HG03575 (cell line): ENCODE data around the gene CCDC141.

Experiments used
- ATAC-seq: cut with Tn5 transposase; IDR thresholded peaks from one replicate; pipeline ENCODE4 v1.9.1; 2021; ENCODE audit not compliant: unreplicated experiment, insufficient number of reproducible peaks, low FRiP score; ENCODE audit errors: extremely low read depth

The CCDC141 gene

DNA sequence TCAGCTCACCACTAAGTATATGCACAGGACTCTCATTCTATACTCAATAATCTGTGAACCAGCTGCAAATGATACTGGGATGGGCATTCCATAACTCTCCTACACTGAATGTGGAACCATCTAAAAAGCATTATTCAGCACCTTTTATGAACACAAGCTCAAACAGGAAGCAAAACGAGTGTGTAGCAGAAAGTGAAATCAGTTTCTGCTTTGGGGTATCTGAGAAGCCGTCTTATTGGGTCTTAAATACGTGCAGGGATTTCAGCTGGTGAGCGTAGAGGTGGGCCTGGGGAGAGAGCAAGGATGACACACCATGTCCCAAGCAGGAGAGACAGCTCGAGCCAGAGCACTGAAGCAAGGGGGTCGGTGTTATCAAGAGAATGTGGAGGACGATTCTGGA, 122.8 kb downstream of the CCDC141 start:
- ATAC-seq, result no peak

DNA sequence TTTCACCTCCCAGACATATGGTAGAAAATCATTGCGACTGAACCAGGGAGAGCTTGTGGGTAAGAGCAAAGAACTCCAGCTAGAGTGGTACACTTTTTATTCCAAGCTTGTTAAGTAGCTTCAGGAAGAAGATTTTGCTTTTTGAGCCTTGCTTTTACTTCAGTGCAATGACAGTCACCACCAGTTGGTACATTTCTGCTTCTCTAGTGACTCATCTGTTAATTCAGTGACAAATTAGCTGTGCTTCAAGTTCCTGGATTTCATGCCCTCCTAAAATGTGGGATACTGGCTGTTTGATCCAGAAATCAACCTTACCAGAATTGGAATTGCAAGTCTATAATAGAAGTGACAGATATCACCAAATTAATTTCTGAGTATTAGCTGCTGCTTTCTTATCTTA, 125.1 kb downstream of the CCDC141 start:
- no peak for ATAC-seq

DNA sequence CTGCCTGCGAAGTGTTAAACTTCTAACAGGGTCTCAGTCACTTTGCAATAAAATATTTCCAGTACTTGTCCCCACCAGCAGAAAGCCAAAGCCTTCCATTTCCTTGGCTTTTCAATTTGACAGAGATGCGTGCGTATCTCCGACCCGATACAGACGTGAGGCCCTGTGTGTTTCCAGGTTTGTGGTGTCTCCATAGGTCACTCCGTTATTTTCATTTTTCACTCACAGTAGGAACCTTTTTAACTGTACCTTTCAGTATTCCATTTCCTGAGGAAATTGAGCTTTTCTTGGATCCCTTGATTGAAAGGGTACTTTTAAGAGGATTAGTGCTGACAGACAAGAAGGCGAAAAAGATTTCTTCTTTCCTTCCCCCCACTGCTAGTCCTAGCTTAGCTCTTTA, 126.4 kb downstream of the CCDC141 start:
- ATAC-seq, result no peak

DNA sequence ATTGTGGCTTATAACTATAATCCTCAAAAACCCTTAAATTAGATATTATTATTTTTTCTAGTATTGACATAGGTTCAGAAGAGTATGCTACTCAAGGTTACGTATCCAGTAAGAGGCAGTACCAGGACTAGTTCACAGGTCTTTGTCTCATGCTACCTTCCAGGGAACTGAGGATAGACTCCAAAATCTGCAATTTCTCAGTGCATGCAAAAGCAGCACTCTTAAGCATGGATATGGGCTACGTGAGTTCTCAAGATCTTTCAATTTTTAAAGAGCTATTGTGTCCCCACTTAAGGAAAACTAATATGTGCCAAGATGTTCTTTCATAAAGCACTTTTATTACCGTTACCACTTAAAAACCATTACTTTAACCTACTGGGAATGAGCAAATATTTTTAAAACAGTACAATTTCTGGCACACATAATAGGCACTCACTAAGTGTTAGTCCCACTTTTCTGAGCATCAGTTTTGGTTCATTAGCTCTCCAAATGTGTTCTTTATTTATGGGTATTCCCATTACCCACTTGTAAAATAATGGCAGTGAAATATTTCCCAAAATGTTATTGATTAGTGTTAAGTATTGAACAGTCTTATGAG, 128.9 kb downstream of the CCDC141 start:
- no peak for ATAC-seq

DNA sequence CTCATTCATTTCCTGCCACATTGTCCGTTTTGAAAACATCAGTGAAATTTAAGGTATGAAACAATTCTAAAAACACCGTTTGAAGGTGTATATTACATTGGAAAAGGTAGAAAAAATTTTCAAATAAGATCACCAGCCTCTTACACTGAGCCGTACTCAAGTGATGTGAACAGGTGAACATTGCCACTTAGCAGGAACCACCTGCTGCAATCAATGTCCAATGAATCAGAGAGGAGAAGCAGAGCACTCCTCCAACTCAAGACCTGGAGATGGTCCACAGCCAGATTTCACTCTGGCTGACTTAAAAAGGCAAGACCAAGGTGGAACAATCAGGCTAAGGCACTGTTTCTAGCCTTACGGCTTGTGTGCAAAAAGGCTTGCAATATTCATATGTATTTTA, 132.4 kb downstream of the CCDC141 start:
- ATAC-seq, result no peak

DNA sequence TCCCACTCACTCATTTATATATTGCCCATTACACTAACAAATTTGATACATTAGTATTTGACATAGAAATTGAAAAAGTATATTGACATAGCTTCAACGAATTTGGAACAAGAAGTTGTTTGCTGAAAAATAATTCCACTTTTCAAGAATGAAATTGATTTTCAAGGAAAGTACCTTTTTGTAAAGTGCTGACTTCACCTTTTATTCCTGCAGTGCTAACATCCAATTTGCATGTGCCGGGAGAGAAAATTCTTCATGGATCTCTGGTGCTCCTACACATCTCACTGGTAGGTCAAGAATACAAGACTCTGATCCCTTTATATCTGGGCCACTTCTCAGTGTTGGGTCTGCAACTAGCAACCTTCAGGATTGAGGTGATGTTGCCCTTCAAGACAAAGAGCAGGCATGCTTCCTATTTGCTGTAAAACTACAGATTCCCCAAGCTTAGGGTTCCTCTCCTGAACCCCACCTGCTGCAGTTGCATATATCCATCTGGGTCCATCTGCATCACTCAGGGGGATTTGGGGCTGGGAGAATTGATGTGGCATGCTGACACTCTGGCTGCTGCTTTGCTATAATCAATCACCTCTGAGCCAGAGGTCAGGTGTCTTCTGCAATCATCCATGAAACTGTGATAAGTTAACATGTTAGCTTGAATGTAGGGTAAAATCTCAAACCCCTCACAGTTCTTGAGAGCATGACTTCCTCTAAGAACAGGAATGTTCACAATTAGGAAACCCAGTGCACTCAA, 134.3 kb downstream of the CCDC141 start:
- no peak for ATAC-seq

- no peak for ATAC-seq
Observed at GRCh38 chr2:178914259-178914849, 135.6 kb downstream of the CCDC141 start.

DNA sequence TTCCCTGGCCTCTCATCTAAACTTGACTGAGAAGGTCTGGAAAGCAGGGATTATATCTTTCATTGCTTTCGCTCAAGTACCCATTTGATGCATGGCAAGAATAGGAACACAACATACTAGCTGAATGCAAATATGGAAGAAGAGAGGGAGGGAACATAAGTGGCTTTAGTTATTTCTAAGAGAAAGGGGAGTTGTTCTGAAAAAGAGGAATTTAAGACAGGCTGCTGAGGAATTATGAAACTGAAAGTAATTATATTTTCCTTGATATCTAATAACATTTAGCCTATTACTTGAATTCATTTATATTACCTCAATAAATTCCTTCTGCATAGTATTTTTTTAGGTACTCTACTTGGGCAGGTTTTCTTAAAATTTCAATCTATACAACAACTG, 136.9 kb downstream of the CCDC141 start:
- ATAC-seq, result no peak

- no peak for ATAC-seq
Observed at GRCh38 chr2:178912416-178913048, 137.4 kb downstream of the CCDC141 start.

DNA sequence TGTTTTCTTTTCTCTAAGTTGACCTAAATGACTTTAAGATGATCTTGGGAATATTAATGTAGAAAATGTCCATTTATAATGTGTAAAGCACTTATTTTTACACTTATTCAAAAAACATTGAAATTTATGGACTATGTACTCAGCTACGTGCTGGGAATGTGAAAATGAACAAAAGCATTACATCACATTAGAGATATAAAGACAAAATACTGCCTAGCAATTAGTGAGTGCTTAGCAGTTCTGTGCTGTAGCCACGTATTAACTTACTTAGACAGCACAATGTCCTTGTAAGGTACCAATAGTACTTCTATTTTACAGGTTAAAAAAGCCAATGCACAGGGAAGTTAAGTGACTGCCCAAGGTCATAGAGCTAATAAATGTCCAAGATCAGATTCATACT, 138.9 kb downstream of the CCDC141 start:
- ATAC-seq, result no peak

GRCh38 chr2:178910005-178910404, 139.9 kb downstream of the CCDC141 start:
- no peak for ATAC-seq

- no peak for ATAC-seq
Observed at GRCh38 chr2:178909507-178909906, 140.4 kb downstream of the CCDC141 start.

DNA sequence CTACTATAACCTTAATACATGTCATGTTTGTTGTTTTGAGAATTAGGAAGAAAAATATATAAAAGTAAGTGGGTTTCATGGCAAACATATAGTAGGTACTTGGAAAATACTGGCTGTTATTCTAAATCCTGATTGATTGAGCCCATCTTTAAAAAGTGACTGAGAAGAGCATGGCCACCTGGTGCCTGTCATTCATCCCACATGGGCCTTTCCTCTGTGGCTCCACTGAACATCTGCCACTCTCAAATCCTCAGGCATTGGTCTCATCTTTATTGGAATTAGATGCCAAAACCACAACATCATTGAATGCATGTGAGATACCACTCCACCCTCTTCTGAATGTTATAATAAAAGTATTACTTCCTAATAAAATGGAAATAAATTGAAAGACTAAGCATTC, 141.1 kb downstream of the CCDC141 start:
- no peak for ATAC-seq

DNA sequence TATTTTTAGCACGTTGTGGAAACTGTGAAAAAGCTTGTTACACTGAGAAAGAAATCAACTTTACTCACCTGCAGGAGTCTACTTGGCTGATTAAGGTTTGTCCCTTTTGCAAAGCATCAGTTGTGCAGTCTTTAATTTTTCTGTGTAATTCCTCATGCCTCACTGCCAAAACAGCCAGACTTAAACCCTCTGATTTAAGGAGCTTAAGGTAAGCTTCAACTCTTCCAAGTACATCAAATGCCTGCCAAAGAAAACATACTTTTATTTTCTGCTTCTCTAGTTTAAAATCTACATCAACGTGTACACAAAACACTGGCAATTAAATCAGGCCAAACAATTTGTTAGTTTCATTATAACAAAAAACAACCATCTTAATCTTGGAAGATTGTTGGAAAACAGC, 144.7 kb downstream of the CCDC141 start:
- ATAC-seq, result no peak

GRCh38 chr2:178899656-178900055, 150.3 kb downstream of the CCDC141 start:
- ATAC-seq, result no peak

- ATAC-seq, result no peak
Observed at GRCh38 chr2:178895872-178896271, 154.1 kb downstream of the CCDC141 start.

DNA sequence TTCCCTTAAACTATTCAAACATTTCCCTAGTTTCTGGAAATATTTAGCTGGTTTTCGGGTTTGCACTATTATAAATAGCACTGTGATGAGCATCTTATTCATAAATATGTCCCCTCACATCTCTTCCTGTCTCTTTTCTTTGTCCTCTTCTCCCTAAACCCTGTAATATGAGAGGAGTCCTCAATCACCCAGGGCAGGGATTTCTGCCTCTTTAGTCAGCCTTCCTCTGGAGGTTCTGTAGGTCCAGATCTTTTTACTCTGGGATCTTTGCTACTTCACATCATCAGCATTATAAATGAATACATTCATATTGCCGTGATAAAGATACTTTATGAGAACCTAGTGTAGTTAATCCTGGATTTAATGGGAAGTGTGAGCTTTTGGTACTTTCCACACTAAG, 154.8 kb downstream of the CCDC141 start:
- ATAC-seq, result no peak

GRCh38 chr2:178892751-178893625, 156.9 kb downstream of the CCDC141 start:
- no peak for ATAC-seq

- ATAC-seq, result no peak
Observed at GRCh38 chr2:178891959-178892485, 157.9 kb downstream of the CCDC141 start.
